HFFc6 (cell line): Measurements from ENCODE around the gene DGKE. TPM values are rescaled to one million over a fixed set of nuclear protein-coding genes. Genes with fewer than 3 reads are reported as not detected.

ENCODE experiments used
- DNase-seq: peaks from one replicate; pipeline ENCODE4 v3.0.0-alpha.2; 2018
- H3K27ac Mint-ChIP-seq: 2 replicates; pipeline ENCODE4 v1.8.0; 2020; ENCODE audit warnings: mild to moderate bottlenecking, mixed read lengths
- H3K27me3 Mint-ChIP-seq: 2 replicates; pipeline ENCODE4 v1.8.0; 2021; ENCODE audit warnings: mild to moderate bottlenecking, moderate library complexity, mixed read lengths; ENCODE audit not compliant: insufficient read depth
- H3K36me3 Mint-ChIP-seq: 2 replicates; pipeline ENCODE4 v1.8.0; 2021; ENCODE audit warnings: low read depth, mixed read lengths
- H3K4me1 Mint-ChIP-seq: 2 replicates; pipeline ENCODE4 v1.8.0; 2020; ENCODE audit warnings: low read depth, mixed read lengths
- H3K4me3 Mint-ChIP-seq: 2 replicates; pipeline ENCODE4 v1.8.0; 2020; ENCODE audit warnings: mild to moderate bottlenecking, moderate library complexity, mixed read lengths
- H3K9me3 Mint-ChIP-seq: 2 replicates; pipeline ENCODE4 v1.8.0; 2020; ENCODE audit warnings: mild to moderate bottlenecking, mixed read lengths
- CTCF ChIP-seq: fragments of 200-600 bp; sonication (generic); IDR thresholded peaks from 2 replicates; pipeline ENCODE4 v1.5.0; 2021; ENCODE audit warnings: antibody characterized with exemption, mild to moderate bottlenecking
- total RNA-seq, 6 experiments: library from RNA; stranded (reverse); fragmentation: NEBNext Ultra II Directional; extraction: Animal tissue kit (Norgen Biotek cat#: 25700); gene quantifications; 2 replicates in 1 of 6; 3 replicates in 5 of 6; pipeline ENCODE4 v1.2.3, GENCODE V29; 2021

Gene DGKE
- total RNA-seq, 6 experiments from 2014 or later = 5.9 to 9.3 (median 7.6) TPM

GRCh38 chr17:56812901-56813388, 21.0 kb upstream of the DGKE start:
- H3K9me3 Mint-ChIP-seq = no peaks in the 10 kb centered on the region
- no peak for DNase-seq
- TF ChIP-seq CTCF = no peak
- no peaks in the 10 kb centered on the region for H3K36me3 Mint-ChIP-seq
- H3K27me3 Mint-ChIP-seq = no peaks in the 10 kb centered on the region
- peaks cover 22% of the 10 kb centered on the region for H3K4me1 Mint-ChIP-seq
- no peak overlapping the region for H3K4me3 Mint-ChIP-seq
- no peak overlapping the region for H3K27ac Mint-ChIP-seq

- Mint-ChIP-seq H3K27me3 (peaks cover 3% of the 10 kb centered on the region; the same call in 1 of the 2 replicates), H3K36me3 (no peaks in the 10 kb centered on the region), H3K4me3 (peak overlapping the region; percentile 65), H3K4me1 (peaks cover 29% of the 10 kb centered on the region), H3K27ac (peak overlapping the region; percentile 72), H3K9me3 (no peaks in the 10 kb centered on the region)
- peak; percentile 77 for DNase-seq
- TF ChIP-seq CTCF = no peak
Observed at GRCh38 chr17:56815711-56816110, 18.2 kb upstream of the DGKE start.

GRCh38 chr17:56817066-56817465, 16.9 kb upstream of the DGKE start:
- peaks cover 29% of the 10 kb centered on the region for H3K4me1 Mint-ChIP-seq
- DNase-seq = no peak
- H3K4me3 Mint-ChIP-seq = no peak overlapping the region
- no peaks in the 10 kb centered on the region for H3K36me3 Mint-ChIP-seq
- no peak for TF ChIP-seq CTCF
- H3K9me3 Mint-ChIP-seq = no peaks in the 10 kb centered on the region
- no peak overlapping the region for H3K27ac Mint-ChIP-seq
- H3K27me3 Mint-ChIP-seq = peaks cover 3% of the 10 kb centered on the region; the same call in 1 of the 2 replicates

- Mint-ChIP-seq H3K36me3 (no peaks in the 10 kb centered on the region; the same call in 1 of the 2 replicates), H3K27ac (peak overlapping the region; percentile 57; the same call in 1 of the 2 replicates), H3K4me3 (no peak overlapping the region), H3K27me3 (peaks cover 3% of the 10 kb centered on the region; the same call in 1 of the 2 replicates), H3K4me1 (peaks cover 29% of the 10 kb centered on the region), H3K9me3 (no peaks in the 10 kb centered on the region)
- no peak for DNase-seq
- no peak for TF ChIP-seq CTCF
Observed at GRCh38 chr17:56819030-56819429, 14.9 kb upstream of the DGKE start.

GRCh38 chr17:56819431-56820145, 14.4 kb upstream of the DGKE start:
- peaks cover 27% of the 10 kb centered on the region for H3K4me1 Mint-ChIP-seq
- H3K4me3 Mint-ChIP-seq = no peak overlapping the region; the same call in 1 of the 2 replicates
- no peak overlapping the region for H3K27ac Mint-ChIP-seq
- H3K27me3 Mint-ChIP-seq = peaks cover 3% of the 10 kb centered on the region; the same call in 1 of the 2 replicates
- no peaks in the 10 kb centered on the region; the same call in 1 of the 2 replicates for H3K36me3 Mint-ChIP-seq
- peak; percentile 59 for DNase-seq
- peak; percentile 93 for TF ChIP-seq CTCF
- no peaks in the 10 kb centered on the region for H3K9me3 Mint-ChIP-seq
